Skin of body (tissue), 2 donors: ENCODE data around the gene SRGAP3. TPM values are rescaled to one million over a fixed set of nuclear protein-coding genes. Genes with fewer than 3 reads are reported as not detected.
A peak's percentile ranks its signal among the peaks of the same experiment; 100 is the strongest.

Experiments
- DNase-seq: peaks from one replicate; lab custom pipeline; 2025; lab: John Stamatoyannopoulos, UW
- total RNA-seq: library from RNA; depleted of rRNA; stranded (reverse); fragments of >200 nt; gene quantifications from one replicate; pipeline ENCODE4 v1.2.3, GENCODE V29; 2014

SRGAP3 gene
- total RNA-seq, 1 donor from 2014 or later: 21.4 TPM

DNA sequence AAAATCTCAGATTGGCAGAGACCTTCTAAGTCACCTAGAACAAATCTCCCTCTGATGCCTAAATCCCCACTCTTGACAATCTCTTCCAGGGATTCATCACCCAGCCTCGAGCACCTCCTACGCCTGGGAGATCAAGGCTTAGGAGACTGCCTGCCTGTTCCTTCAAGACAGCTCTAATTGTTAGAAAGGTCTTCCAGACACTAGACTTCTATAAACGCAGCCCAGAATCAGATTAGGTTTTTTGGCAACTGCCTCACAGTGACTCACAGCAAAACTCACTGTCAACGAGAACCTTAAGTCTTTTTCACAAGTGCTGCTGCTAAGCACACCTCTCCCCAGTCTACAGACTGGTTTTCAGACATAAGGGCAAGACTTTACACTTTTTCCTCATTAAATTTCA, 23.1 kb downstream of the SRGAP3 start:
- DNase-seq: peak; percentile 12

DNA sequence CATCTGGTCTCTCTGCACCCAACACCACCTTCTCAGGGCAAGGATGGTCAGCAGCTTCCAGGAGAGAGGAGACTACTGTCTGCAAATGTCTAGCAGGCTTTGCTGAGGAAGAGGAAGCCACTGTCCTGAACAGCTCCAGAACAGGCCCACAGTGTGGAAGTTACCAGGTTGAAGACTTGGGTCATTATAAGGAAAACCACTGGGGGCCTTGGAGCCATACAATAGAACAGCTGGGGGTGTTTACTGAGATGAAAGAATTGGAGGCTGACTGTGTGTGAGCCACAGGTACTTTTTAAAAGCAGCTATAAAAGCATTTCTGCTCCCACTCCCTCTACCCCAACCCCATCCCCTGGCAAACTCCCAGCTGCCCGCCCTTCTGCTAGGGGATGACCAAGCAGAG, 24.2 kb downstream of the SRGAP3 start:
- no peak for DNase-seq

DNA sequence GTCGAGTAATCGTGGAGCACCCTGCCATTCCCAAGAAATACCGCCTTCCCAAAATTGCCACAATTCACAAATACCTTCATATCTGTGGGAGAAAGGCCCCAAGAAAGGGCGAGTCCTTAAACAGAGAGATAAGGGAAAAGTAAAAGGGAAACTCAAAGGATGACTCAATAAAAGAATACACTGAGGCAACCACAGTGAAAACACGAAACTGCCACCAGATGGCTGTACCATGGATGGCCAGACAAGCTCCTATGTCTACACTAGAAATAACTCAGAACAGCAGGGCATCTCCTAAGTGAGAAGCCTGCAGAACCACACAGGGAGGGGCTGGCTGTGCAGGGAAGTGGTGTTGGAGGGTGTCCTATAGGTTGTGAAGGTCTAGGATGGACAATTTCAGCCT, 25.0 kb downstream of the SRGAP3 start:
- DNase-seq: no peak

DNA sequence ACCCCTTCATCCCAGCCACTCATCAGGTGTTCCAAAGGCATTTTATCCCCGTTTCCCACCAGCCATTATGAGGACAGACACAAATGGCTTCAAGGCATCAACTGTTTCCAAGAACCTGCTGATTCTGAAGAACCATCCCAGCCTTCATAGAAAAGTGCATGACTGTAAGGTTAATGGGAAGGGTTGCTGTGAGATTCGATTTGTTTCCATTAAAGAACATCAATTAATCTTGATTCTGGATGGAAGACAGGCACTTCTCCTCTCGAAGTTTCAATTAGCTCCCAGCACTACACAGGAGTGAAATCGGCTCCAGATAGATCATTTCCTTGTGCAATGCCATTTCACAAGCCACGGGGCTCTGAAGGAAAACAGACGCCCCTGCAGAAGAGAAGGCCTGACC, 25.8 kb downstream of the SRGAP3 start:
- DNase-seq: no peak

DNA sequence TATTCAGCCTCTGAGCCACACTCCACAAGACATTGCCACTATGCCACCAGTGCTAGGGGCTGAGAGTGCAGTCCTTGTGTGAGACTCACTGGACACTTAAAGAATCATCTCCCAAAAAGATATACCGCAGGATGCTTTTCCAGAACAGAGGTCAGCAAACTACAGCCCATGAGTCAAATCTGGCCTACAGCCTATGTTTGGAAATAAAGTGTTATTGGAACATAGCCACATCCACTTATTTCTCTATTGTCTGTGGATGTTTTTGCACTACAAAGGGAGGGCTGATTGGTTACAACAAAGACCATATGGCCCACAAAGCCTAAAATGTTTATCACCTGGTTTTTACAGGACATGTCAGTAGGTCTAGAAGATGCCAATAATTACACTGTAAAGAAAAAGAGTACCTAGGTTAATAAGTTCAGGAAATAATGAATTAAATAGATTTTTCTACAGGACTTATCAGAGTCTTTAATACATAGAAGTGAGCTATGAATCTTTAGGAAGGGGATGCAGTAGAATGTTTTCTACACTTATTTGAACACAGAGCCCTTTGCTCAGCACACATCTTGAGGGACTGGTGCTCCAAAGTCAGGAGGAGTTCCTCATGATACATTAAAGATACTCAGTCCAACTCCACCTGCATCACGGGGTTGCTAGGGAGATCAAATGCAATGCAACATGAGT, 26.3 kb downstream of the SRGAP3 start:
- no peak for DNase-seq

DNA sequence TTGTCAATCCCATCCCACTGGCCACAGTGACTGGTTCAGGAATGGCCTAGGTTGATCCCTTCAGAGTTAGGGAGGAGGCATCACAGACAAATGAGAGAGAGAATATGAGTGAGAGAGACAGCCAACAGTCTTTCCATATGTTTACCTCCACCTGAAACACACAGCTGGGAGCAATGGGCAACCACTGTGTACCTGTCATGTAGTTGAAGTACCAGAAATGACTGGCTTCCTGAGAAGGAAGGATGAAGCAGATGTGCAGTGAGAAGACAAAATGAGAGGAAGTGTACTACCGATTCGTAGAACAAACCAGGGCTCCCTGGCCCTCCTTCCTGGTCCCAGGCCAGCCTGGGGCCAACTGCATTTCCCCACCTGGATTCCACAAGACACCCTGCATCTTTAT, 27.4 kb downstream of the SRGAP3 start:
- no peak for DNase-seq

DNA sequence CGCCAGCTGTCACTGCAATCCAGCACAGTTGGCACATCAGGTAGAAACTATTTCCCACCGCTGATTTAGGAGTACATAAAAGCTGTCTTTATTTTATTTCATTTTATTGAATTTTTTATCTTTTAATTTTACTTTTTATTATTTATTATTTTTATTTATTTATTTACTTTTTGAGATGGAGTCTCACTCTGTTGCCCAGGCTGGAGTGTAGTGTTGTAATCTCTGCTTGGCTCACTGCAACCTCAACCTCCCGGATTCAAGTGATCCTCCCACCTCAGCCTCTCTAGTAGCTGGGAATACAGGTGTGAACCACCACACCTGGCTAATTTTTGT, 31.0 kb downstream of the SRGAP3 start:
- DNase-seq: no peak

DNA sequence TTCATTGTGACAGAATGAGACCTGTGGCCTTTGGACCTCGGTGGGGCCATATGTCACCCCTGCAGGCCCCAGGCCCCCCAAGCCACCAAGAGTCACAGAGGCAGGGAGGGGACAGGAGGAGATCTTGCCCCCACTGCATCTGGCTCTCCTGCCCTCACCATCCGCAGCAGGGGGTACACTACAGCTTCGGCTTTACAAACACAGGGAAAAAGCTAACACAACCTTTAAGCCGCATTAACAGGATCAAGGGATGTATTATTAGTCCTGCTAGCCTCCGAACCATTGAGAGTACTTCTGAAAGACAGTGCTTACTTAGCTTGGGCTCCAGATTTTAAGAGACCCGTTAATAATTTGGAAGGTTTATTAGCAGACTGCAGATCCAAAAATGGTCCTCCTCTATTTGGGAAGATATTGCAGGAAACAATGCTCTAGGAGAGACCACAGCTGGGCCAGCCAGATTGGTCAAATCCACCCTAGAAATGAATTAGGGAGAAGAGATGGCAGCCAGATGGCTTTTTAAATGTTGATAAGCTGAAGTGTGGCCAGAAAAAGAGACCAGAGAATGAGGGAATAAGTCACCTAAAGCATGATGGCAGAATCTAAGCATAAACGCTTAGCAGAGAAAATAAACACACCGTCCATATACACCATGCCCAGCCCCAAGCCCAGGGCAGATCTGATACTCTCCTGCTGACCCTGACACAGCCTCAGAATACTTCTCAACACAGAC, 31.5 kb downstream of the SRGAP3 start:
- DNase-seq: no peak

DNA sequence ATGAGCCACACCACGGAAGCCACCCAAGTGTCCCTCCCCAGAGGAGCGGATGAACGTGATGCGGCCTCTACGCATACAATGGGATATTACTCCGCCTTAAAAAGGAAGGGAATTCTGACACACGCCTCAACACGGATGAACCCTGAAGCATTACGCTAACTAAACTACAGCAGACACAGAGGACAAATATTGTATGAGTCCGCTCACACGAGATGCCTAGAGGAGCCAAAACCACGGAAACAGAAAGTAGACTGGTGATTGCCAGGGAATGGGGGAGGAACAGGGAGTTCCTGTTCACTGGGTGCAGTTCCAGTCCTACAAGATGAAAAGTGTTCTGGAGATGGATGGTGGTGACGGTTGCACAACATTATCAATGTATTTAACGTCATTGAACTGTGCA, 32.7 kb downstream of the SRGAP3 start:
- peak; percentile 33 for DNase-seq

DNA sequence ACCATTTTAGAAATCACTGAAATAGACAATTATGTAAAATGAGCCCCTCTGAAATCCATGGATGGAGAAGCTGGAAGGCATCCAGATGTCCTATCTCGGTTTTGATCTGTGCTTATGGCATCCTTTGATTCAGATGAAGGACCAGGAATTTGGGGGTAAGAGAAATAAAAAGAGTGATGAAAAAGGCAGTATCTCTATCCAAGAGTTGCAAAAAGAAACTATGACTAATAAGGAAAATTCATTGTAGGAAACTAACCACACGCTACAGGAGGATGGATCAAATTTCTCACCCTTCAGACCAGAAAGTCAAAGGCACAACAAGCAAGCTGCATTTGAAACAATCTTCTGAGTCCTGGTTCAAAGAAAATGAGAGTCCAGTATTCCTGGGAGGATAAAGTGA, 34.8 kb downstream of the SRGAP3 start:
- DNase-seq: peak; percentile 67

DNA sequence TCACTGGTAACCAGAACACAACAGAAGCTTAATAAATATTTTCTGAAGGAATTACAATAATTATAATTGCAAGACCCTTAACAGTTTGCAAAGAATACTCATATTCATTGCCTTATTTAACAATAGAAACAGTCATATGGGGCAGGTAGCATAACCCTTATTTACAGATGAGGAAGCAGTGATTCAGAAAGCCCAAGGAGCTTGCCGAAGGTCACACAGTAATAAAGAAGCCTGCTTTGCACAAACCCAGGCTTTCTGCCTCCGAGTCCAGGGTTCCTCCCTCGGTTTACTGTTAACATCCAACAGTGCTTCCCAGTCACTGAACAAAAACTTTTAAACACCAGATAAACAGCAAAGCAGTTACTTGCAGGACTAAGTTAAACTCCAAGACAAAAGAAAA, 35.3 kb downstream of the SRGAP3 start:
- DNase-seq: no peak

DNA sequence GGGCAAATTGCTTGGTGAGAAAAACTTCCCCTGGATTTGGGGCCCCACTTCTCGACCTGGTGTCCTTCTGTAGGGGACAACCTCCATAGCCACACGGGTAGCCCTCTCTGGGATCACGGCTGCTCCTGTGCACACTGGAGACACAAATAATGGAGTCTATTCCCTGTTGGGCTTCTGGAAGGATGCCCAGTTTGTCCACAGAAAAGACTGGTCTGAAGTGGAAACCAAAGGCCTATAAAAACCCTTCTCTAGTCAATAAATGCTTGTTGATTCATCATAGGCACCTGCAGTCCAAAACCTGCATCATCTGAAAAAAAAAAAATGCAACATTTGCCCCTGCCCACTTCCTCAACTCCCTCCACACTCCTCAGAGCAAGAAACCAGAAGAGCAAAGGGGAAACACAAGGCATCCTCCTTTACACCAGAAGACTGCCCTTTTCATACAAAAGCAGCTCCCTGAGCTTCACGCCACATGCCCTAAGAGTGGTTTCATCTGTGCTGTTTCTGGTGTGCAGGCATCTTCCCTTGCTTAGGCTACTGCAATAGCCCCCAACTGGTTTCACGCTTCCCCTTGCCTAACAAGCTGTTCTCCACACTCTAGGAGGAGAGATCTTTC, 36.3 kb downstream of the SRGAP3 start:
- DNase-seq: no peak

DNA sequence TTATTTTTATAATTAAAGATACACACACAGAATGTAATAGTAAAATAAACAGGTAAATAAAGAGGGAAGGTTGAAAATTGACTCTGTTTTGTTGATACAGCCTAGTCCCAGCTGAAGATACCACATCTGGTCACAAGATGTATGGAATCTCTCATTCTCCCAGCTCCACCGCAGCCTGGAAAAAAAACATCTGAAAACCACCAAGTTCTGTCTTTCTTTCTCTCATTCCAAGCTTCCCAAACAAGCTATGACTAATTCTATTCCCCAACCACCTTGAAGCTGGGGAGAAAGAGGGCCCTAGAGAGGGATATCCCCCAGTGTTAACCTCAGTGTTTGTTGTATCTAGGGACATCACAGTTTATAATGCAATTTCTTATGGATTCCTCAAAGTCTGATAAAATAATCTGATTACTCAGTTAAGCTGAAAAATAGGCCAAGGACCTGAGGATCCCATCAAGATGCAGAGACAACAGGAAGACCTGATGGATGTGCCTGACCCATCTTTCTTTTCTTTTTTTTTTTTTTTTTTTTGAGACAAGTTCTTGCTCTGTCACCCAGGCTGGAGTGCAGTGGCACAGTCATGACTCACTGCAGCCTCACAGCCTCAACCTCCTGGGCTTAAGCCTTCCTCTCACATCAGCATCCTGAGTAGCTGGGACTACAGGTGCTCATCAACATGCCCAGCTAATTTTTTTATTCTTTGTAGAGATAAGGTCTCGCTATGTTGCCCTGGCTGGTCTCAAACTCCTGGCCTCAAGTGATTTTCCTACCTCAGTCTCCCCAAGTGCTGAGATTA, 38.1 kb downstream of the SRGAP3 start:
- peak; percentile 83 for DNase-seq

DNA sequence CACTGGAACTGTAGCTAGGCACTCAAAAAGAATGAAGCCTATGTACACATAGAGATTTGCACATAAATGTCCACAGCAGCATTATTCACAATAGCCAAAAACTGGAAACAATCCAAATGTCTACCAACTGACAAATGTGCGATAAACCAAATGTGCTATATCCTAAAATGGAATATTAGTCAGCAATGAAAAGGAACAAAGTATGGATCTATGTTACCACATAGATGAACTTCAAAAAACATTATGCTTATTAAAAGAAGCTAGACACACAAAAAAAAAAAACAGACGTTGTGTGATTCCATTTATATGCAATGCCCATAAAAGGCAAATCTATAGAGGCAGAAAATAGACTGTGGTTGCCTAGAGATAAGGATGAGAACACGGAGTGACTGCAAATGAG, 39.7 kb downstream of the SRGAP3 start:
- DNase-seq: no peak

DNA sequence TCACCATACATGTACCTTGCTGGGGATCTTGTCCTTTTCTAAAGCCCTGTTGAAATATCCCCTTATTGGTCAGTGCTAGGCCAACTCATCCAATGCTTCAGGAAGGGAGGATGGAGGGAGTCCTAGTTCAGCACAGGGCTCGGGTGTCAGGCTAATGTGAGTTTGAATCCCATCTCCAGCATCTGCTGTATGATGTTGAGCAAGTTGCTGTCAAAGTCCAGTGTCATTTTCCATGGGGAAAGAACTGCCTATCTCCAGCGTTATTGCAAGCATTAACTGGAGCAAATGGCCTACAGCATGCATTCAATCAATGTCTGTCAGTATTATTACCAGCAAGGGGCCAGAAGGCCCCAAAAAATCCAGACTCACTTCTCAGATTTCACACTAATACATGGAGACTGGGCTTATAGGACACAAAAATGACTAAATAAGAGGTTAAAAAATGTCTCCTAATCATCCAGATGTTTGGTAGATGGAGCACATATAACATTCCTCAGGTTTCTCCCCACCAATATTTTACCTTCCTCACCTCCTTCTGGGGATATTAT, 40.8 kb downstream of the SRGAP3 start:
- no peak for DNase-seq

DNA sequence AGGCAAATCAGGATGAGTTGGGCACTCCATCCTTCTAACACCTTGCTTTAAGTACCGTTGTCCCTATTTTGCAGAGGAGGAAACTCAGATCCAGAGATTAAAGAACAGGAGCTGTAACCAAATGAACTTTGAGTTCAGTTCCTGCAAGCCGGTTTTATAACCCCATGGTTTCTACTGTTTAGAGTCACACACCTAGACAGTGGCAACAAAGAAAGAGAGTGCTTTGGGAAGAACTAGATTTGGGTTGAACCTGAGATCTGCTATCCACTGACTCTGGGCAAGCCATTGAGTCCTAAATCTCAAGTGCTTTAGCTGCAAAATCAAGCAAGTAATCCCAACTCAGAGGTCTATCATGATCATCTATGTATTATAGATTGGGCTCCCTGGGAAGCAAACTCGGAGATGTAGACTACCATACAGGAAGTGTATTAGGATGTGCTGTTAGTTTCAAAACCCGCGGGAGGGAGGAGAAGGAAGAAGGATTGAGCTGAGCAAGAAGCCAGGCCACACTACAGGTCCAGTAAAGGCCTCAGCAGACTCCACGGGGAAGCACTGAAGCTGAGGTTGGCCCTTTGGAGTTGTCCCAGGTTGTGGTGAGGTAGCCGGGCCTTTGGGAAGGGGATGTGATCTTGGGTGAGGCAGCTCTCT, 42.2 kb downstream of the SRGAP3 start:
- DNase-seq: no peak

DNA sequence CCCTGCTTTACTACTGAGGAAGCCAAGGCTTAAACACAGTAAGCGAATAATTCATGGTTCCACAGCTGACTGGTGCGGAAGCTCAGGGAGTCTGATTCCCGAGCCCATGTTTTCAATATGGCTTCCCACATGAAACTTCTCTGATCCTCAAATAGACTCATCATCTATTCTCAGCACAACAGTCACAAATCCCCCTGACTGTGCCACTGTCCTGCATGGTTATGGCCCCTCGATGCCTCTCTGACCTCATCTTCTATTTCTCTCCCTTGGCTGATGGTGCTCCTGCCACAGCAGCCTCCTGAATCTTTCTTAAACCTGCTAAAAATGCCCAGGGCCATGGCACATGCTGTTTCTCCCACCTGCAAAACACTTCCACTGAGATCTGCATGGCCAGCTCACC, 43.2 kb downstream of the SRGAP3 start:
- no peak for DNase-seq

DNA sequence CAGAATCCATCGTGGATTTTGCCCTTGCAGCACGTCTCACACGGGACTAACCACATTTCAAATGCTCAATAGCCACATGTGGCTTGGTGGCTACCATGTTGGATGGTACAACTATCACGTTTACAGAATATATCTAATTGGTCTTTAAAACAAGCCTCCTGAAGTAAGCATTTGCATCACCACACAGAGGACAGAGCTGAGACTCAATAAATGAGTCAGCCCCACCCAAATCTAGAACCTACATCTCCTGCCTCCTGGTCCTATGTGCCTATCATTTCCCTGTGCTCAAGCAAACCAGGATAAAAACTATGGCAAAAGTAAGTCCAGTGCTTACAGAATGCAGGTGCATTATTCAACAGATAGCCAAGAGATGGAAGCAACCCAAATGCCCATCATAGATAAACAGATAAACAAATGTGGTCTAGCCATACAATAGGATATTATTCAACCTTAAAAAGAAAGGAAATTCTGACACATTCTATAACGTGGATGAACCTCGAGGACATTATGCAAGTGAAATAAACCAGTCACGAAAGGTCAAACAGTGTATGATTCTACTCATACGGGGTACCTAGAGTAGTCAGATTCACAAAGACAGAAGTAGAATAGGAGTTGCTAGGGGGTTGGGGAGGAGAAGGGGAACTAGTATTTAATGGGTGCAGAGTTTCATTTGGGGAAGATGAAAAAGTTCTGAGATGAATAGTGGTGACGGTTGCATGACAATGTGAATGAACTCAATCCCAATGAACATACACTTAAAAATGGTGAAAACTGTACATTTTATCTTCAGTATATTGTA, 43.9 kb downstream of the SRGAP3 start:
- no peak for DNase-seq

DNA sequence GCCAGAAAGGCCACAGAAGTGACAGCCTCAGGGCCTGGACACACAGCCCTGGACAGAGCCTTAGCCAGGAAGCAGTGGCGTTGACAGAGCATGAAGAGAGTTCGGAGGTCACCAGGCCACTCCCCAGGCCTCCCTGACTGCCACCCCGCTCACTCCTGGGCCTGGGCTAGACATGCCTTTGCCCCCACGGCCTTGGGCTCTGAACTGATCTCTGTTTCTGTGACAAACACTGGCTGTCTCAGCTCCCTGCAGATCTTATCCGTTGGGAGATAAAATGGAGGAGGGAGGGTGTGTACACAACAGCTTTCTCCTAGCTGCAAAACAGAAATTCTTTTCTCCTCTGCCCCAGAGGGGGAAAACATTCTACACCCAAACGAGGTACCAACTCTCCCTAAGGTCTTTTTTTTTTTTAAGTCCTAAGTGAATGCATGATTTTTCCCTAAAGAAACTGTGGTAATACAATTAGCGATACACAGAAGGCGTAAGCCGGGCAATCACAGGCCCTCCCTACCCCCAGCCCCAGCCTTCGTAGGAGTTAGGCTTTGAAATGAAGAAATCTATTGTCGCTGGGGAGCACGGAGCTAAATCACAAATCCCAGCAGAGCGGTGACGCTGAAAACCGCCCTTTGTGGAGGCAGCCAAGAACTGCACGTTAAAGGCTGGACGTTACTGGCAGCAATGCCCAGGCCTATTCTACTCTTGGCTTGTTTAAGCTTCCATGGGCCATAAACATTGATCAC, 45.0 kb downstream of the SRGAP3 start:
- DNase-seq: no peak

DNA sequence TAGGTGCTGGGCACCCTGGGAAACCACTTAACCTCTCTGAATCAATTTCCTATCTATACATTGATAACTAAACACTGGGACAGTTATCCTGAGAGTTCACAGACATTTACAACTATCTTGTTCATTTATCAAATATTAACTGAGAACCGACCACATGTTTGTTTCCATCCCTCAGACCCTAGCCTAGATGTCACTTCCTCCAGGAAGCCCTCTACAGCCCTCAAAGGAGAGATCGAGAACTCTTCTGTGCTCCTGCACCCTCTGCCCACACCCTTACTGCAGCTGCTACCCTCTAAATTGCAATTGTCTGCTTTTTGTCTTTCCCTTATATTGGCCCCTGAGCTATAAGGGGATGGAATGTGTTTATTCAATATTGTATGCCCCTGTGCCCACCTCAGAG, 46.1 kb downstream of the SRGAP3 start:
- no peak for DNase-seq
